ENCODE measurements around the gene PHF10. TPM values are rescaled to one million over a fixed set of nuclear protein-coding genes. Genes with fewer than 3 reads are reported as not detected.
"Not testable (repeated sequence)": the region's sequence is repeated elsewhere in the genome, so short reads cannot be mapped to it uniquely, and the experiment has no call there.

Gene PHF10
- total and polyA plus RNA-seq, 2 donors (not counting 3 experiments of a cell fraction or from before 2014, with no cell fraction given), result 19.1 to 62.4 TPM

DNA sequence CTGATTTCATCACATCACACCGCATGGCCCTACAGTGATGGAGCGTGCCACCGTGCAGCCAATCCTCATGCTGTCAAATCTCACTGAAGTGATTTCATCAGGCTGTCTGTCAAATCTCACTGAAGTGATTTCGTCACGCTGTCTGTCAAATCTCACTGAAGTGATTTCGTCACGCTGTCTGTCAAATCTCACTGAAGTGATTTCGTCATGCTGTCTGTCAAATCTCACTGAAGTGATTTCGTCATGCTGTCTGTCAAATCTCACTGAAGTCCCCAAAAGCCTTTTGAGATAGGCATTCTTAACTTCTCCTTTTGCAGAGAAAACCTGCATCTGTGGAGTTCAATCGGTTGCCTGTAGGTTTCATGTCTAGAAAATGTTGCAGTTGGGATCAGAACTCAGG is 41.5 kb upstream of the PHF10 start:
- intact Hi-C loops (cut with micrococcal nuclease); FAIRE-seq; H3K9ac ChIP-seq (replicated peaks; ENCODE audit: extremely low read depth, insufficient read depth, low read length): not testable (repeated sequence)

DNA sequence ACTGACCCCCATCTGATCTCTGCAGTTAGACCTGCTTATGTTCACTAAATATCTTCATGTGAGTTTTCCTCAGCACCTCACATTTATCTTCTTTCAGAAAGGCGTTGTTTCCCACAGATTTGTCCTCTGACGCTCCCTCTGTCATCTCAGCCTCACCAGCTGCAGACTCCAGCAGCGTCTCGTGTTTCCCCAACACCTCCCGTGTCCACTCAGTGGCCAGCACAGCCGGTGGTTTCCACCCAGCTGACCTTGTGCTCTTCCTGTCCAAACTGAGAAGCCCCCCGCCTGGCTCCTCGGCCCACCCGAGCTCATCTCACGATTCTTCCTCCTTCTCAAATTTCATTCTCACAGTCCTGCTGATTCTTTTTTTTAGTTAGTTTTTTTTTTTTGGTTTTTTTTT is 39.6 kb upstream of the PHF10 start:
- BruUV-seq (replicated peaks), result no TSS peak
- intact Hi-C loops (cut with micrococcal nuclease), result no loop called here

More for the DNA sequence above, 41.5 kb upstream of the PHF10 start:
- H3K9me1 ChIP-seq (replicated peaks; ENCODE audit: control insufficient read depth, extremely low read depth, insufficient read depth, low read length); H3K79me2 ChIP-seq (ENCODE audit: control insufficient read depth, insufficient read depth, low read length); dilution Hi-C loops (cut with MboI; ENCODE audit: extremely low pct_ligation_motif_present, low sequenced_read_pairs); POLR2A ChIA-PET; H3K4me1 ChIP-seq (ENCODE audit: control insufficient read depth, extremely low read depth, insufficient read depth, low read length); H3K36me3 ChIP-seq (ENCODE audit: control insufficient read depth in 2 of 2, extremely low read depth in 1 of 2, insufficient read depth in 2 of 2, low read length in 2 of 2); BruUV-seq (replicated peaks); H3K4me3 ChIP-seq (replicated peaks in 1 of 3; ENCODE audit: insufficient read depth in 1 of 3, low read depth in 1 of 3, low read length in 3 of 3); H3K27ac ChIP-seq (ENCODE audit: insufficient read depth, low read depth, low read length); DNase-seq (ENCODE audit: low read depth, low spot score); CTCF ChIA-PET; H3K27me3 ChIP-seq (ENCODE audit: control insufficient read depth in 2 of 2, insufficient read depth in 2 of 2, low read length in 2 of 2); H4K20me1 ChIP-seq (replicated peaks; ENCODE audit: control insufficient read depth, extremely low read depth, insufficient read depth, low read length); H2AFZ ChIP-seq (ENCODE audit: low read depth, low read length); H3K9me3 ChIP-seq (replicated peaks; ENCODE audit: control insufficient read depth, insufficient read depth, low read length); H3K4me2 ChIP-seq (ENCODE audit: insufficient read depth, low read length): not testable (repeated sequence)

More for the DNA sequence above, 39.6 kb upstream of the PHF10 start:
- no peak overlapping the region for H3K4me3 ChIP-seq (replicated peaks in 1 of 3; ENCODE audit: insufficient read depth in 1 of 3, low read depth in 1 of 3, low read length in 3 of 3)
- no peak overlapping the region for H3K4me2 ChIP-seq (ENCODE audit: insufficient read depth, low read length)
- H3K9me1 ChIP-seq (replicated peaks; ENCODE audit: control insufficient read depth, extremely low read depth, insufficient read depth, low read length), result no peaks in the 10 kb centered on the region
- no peak overlapping the region for H3K27ac ChIP-seq (ENCODE audit: insufficient read depth, low read depth, low read length)
- ChIA-PET POLR2A (no interaction called here), CTCF (interaction anchor here (0.6 kb wide), 1 partner anchor 25 kb away, joined by 3 read pairs; no protein-coding TSS in a partner anchor)
- dilution Hi-C loops (cut with MboI; ENCODE audit: extremely low pct_ligation_motif_present, low sequenced_read_pairs), result no loop called here
- no peaks in the 10 kb centered on the region for H3K4me1 ChIP-seq (ENCODE audit: control insufficient read depth, extremely low read depth, insufficient read depth, low read length)
- H3K27me3 ChIP-seq (ENCODE audit: control insufficient read depth in 2 of 2, insufficient read depth in 2 of 2, low read length in 2 of 2), result no peaks in the 10 kb centered on the region
- H3K79me2 ChIP-seq (ENCODE audit: control insufficient read depth, insufficient read depth, low read length), result no peaks in the 10 kb centered on the region
- no peaks in the 10 kb centered on the region for H3K9me3 ChIP-seq (replicated peaks; ENCODE audit: control insufficient read depth, insufficient read depth, low read length)
- H4K20me1 ChIP-seq (replicated peaks; ENCODE audit: control insufficient read depth, extremely low read depth, insufficient read depth, low read length), result no peaks in the 10 kb centered on the region
- peaks cover 7 to 8% of the 10 kb centered on the region in 2 experiments for H3K36me3 ChIP-seq (ENCODE audit: control insufficient read depth in 2 of 2, extremely low read depth in 1 of 2, insufficient read depth in 2 of 2, low read length in 2 of 2)
- DNase-seq (ENCODE audit: low read depth, low spot score) (no peak), FAIRE-seq (no peak)
- TF ChIP-seq JUN (IDR thresholded peaks at IDR 0.05; ENCODE audit: borderline replicate concordance, insufficient read depth, insufficient read length, low read depth), result no peak
- no peak for TF ChIP-seq POLR2A (IDR thresholded peaks at IDR 0.05; ENCODE audit: low read depth, low read length)
- TF ChIP-seq POLR2AphosphoS5 (IDR thresholded peaks at IDR 0.05; ENCODE audit: insufficient read depth, low read depth, low read length), result no peak
- TF ChIP-seq FOS (IDR thresholded peaks at IDR 0.05; ENCODE audit: borderline replicate concordance, insufficient read depth, low read length), result no peak
- TF ChIP-seq, protein P1, sequence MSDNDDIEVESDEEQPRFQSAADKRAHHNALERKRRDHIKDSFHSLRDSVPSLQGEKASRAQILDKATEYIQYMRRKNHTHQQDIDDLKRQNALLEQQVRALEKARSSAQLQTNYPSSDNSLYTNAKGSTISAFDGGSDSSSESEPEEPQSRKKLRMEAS (IDR thresholded peaks at IDR 0.05; ENCODE audit: insufficient read depth, insufficient read length), result no peak
- TF ChIP-seq EZH2 (IDR thresholded peaks at IDR 0.05; ENCODE audit: borderline replicate concordance, low read depth, low read length, severe bottlenecking), result no peak
- TF ChIP-seq MYC (IDR thresholded peaks at IDR 0.05; ENCODE audit: low read depth, low read length), result no peak
- TF ChIP-seq GATA2 (IDR thresholded peaks at IDR 0.05; ENCODE audit: insufficient read depth, insufficient read length, low read depth, low read length), result no peak
- no peak overlapping the region for H3K9ac ChIP-seq (replicated peaks; ENCODE audit: extremely low read depth, insufficient read depth, low read length)
- H2AFZ ChIP-seq (ENCODE audit: low read depth, low read length), result no peak overlapping the region
